ENCODE measurements around the gene NAALADL2.

- TF ChIP-seq, protein P1, sequence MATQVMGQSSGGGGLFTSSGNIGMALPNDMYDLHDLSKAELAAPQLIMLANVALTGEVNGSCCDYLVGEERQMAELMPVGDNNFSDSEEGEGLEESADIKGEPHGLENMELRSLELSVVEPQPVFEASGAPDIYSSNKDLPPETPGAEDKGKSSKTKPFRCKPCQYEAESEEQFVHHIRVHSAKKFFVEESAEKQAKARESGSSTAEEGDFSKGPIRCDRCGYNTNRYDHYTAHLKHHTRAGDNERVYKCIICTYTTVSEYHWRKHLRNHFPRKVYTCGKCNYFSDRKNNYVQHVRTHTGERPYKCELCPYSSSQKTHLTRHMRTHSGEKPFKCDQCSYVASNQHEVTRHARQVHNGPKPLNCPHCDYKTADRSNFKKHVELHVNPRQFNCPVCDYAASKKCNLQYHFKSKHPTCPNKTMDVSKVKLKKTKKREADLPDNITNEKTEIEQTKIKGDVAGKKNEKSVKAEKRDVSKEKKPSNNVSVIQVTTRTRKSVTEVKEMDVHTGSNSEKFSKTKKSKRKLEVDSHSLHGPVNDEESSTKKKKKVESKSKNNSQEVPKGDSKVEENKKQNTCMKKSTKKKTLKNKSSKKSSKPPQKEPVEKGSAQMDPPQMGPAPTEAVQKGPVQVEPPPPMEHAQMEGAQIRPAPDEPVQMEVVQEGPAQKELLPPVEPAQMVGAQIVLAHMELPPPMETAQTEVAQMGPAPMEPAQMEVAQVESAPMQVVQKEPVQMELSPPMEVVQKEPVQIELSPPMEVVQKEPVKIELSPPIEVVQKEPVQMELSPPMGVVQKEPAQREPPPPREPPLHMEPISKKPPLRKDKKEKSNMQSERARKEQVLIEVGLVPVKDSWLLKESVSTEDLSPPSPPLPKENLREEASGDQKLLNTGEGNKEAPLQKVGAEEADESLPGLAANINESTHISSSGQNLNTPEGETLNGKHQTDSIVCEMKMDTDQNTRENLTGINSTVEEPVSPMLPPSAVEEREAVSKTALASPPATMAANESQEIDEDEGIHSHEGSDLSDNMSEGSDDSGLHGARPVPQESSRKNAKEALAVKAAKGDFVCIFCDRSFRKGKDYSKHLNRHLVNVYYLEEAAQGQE (IDR thresholded peaks at IDR 0.05; ENCODE audit: borderline replicate concordance), result no peak
- TF ChIP-seq, protein P1 (CRISPR knock-in tag; IDR thresholded peaks at IDR 0.05; ENCODE audit: low read depth), result no peak
- TF ChIP-seq TCF7 (IDR thresholded peaks at IDR 0.05; ENCODE audit: borderline replicate concordance) (no peak), ZBTB7A (IDR thresholded peaks at IDR 0.05; ENCODE audit: borderline replicate concordance, control insufficient read depth, low read depth, low read length) (no peak), HINFP (tag; conservative IDR thresholded peaks at IDR 0.05; ENCODE audit: low read depth) (no peak)
These were observed 761.4 kb downstream of the NAALADL2 start for GRCh38 chr3:175620532-175620931.
